ENCODE results near the gene PWWP2A. TPM values are rescaled to one million over a fixed set of nuclear protein-coding genes. Genes with fewer than 3 reads are reported as not detected.

The PWWP2A gene
- polyA plus RNA-seq, 3 donors, result 30.2 to 34.1 (median 31.5) TPM

GRCh38 chr5:160044967-160045366 lies 74.3 kb downstream of the PWWP2A start:
- no peak for DNase-seq (ENCODE audit: extremely low read depth in 1 of 11, low read depth in 9 of 11, low spot score in 4 of 11)

GRCh38 chr5:160044391-160044804 lies 74.9 kb downstream of the PWWP2A start:
- no peak for DNase-seq (ENCODE audit: extremely low read depth in 1 of 11, low read depth in 9 of 11, low spot score in 4 of 11)

DNA sequence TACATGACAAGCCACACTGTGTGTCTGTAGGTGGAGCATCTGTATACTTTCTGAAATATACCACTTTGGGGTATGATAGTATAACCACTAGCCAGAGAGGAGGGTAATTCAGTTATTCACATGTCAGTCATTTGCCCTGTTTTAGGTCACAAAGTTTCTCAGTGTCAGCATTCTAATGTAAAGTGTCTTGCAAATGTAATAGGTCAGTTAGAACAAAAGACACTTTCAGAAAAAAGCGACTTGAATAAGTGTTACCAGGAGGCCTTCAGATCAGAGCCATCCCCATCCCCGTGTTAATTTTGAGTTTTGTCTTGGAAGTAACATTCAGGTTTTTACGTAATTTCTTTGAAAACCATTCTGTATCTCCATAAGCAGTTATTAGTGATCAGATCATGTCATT lies 76.6 kb downstream of the PWWP2A start:
- DNase-seq (ENCODE audit: extremely low read depth in 1 of 11, low read depth in 9 of 11, low spot score in 4 of 11), result no peak

Other genes starting within 250 kb of the PWWP2A start
- 1 to 10 TPM; 2.8 to 3.2 (median 2.9) TPM for gene ADRA1B, start 203.0 kb downstream of the PWWP2A start, polyA plus RNA-seq (ENCODE audit: insufficient read length in 3 of 3)
- 10 to 100 TPM; 54.1 to 68.3 (median 55.8) TPM for gene TTC1, start 110.3 kb downstream of the PWWP2A start, polyA plus RNA-seq (ENCODE audit: insufficient read length in 3 of 3)
- gene FABP6, start 110.1 kb upstream of the PWWP2A start, polyA plus RNA-seq (ENCODE audit: insufficient read length in 3 of 3), result not detected
- 1 to 10 TPM; 7.8 to 9.7 (median 8.6) TPM for gene CCNJL, start 193.1 kb upstream of the PWWP2A start, polyA plus RNA-seq (ENCODE audit: insufficient read length in 3 of 3)

Data from renal cortex interstitium (tissue), 11 donors.